Measurements from ENCODE around the gene RHO.

The RHO gene

GRCh38 chr3:129577366-129577765 lies 48.9 kb downstream of the RHO start:
- CTCF ChIA-PET: no interaction called here
- H3K27ac ChIP-seq (ENCODE audit: extremely low read depth, low read depth, low read length): no peak overlapping the region
- no peaks in the 10 kb centered on the region for H3K4me1 ChIP-seq (ENCODE audit: control insufficient read depth, insufficient read depth, low read length)
- no peaks in the 10 kb centered on the region for H3K9me3 ChIP-seq (ENCODE audit: control insufficient read depth, insufficient read depth, low read depth, low read length)
- POLR2A ChIA-PET: interaction anchor here (0.5 kb wide), 1 partner anchor 51 kb away, joined by 3 read pairs; no protein-coding TSS in a partner anchor
- peaks cover 0 to 5% of the 10 kb centered on the region in 2 experiments; a peak in 1 of 3 replicates for H3K36me3 ChIP-seq (ENCODE audit: control insufficient read depth in 2 of 2, insufficient read depth in 1 of 2, low read length in 2 of 2)
- TF ChIP-seq ZNF221 (tag by site-specific recombination; IDR thresholded peaks at IDR 0.05; ENCODE audit: borderline replicate concordance) (no peak), ZNF621 (tag by site-specific recombination; IDR thresholded peaks at IDR 0.05) (no peak), ZNF701 (tag by site-specific recombination; IDR thresholded peaks at IDR 0.05) (no peak), ZNF501 (tag by site-specific recombination; IDR thresholded peaks at IDR 0.05) (no peak), KLF8 (tag by site-specific recombination; IDR thresholded peaks at IDR 0.05) (no peak), ZNF274 (IDR thresholded peaks at IDR 0.05; ENCODE audit: low read length) (no peak), ZNF274 (tag by site-specific recombination; IDR thresholded peaks at IDR 0.05; ENCODE audit: borderline replicate concordance) (no peak), ZFP69B (tag by site-specific recombination; IDR thresholded peaks at IDR 0.05) (no peak), MZF1 (tag by site-specific recombination; IDR thresholded peaks at IDR 0.05; ENCODE audit: borderline replicate concordance) (no peak), PRDM2 (tag by site-specific recombination; IDR thresholded peaks at IDR 0.05; ENCODE audit: borderline replicate concordance) (no peak), ZNF561 (tag by site-specific recombination; IDR thresholded peaks at IDR 0.05; ENCODE audit: borderline replicate concordance) (no peak), BCL11B (tag by site-specific recombination; IDR thresholded peaks at IDR 0.05; ENCODE audit: low read depth) (no peak)
- no peak overlapping the region for H3K4me3 ChIP-seq (ENCODE audit: low read depth, low read length)

DNA sequence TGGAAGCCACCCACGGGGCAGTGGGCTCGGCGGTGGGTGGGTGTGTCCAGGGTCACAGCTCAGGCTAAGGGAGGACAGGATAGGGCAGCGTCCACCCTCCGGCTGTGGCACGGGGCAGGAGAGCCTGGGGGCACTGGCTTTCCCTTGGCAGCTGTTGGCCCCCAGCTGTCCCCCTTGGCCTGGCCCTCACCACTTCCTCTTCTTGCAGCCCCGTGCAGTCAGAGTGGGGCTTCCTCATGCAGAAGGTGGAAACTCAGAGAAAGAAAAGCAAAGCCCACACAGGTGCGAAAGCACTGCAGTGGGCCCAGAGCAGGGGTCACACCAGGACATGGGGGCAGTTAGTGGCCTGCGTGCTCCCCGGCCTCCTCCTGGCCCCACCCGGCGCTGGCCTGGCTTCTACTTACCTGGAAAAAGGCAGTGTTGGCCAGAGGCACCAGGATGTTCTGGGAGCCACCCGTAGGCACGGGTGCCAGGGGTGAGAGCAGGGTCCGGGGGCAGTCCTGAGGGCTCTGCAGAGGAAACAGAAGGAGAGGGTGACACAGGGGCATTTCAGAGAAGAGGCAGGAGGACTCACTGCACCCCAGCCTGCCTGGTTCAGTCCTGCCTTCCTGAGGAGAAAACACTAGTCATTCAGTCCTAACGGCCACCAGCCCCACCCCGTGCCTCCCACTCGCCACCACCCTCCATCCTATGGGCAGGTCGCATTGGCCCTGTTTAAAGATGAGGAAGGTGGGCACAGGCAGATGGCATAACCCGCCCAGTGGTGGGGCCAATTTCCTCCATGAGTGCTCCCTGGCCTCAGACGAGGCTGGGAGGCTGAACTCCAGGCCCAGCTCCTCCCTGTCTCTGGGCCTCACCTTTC lies 49.7 kb downstream of the RHO start:
- no peak overlapping the region for H3K27ac ChIP-seq (ENCODE audit: extremely low read depth, low read depth, low read length)
- TF ChIP-seq ZNF626 (tag by site-specific recombination; IDR thresholded peaks at IDR 0.05) (no peak), ZNF155 (tag by site-specific recombination; IDR thresholded peaks at IDR 0.05) (no peak), SP2 (tag by site-specific recombination; IDR thresholded peaks at IDR 0.05) (peak; percentile 15; the same call in 1 of the 2 replicates), EGR2 (tag by site-specific recombination; IDR thresholded peaks at IDR 0.05; ENCODE audit: low read depth) (0 out of 2 replicates have a peak, but pooled peaks have one; percentile 4)
- CTCF ChIA-PET: no interaction called here
- POLR2A ChIA-PET: interaction anchor here (0.5 kb wide), 1 partner anchor 52 kb away, joined by 3 read pairs; no protein-coding TSS in a partner anchor
- no peaks in the 10 kb centered on the region for H3K4me1 ChIP-seq (ENCODE audit: control insufficient read depth, insufficient read depth, low read length)
- H3K9me3 ChIP-seq (ENCODE audit: control insufficient read depth, insufficient read depth, low read depth, low read length): no peaks in the 10 kb centered on the region
- H3K4me3 ChIP-seq (ENCODE audit: low read depth, low read length): no peak overlapping the region
- peaks cover 0 to 5% of the 10 kb centered on the region in 2 experiments; a peak in 1 of 3 replicates for H3K36me3 ChIP-seq (ENCODE audit: control insufficient read depth in 2 of 2, insufficient read depth in 1 of 2, low read length in 2 of 2)

All from HEK293 (cell line).